ENCODE measurements around the gene RTN4RL1. TPM values are rescaled to one million over a fixed set of nuclear protein-coding genes. Genes with fewer than 3 reads are reported as not detected.

The RTN4RL1 gene
- total RNA-seq, 4 donors from 2014 or later = 16.4 to 24.8 (median 21.6) TPM

DNA sequence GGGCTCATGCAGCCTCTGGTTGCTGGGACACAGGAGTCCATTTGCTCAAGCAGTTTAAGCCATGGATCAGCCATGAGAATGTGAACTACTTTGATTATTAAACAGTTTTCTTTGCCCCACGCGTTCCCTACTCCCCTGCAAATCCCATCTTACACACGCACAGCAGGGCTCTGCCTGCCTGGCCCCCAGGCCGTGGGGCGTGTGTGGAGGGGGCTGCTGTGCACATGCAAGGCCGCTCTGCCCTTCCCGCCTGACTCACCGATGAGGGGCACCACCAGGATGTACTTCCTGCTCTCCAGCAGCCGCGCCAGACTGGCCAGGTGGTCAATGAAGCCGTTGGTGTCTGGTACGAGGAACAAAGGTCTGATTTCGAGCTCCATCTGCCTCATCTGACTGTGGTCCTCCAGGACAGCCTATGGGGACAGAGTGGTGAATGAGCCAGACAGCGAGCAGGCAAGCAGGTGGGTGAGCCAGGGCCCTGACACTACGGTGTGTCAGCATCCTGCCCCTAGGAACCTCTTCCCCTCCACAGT lies 43.5 kb upstream of the RTN4RL1 start:
- Histone ChIP-seq H3K4me3 (no peak overlapping the region), H3K27ac (peak overlapping the region; percentile 74), H3K9me3 (no peaks in the 10 kb centered on the region), H3K36me3 (peaks cover 31% of the 10 kb centered on the region), H3K4me1 (peaks cover 62% of the 10 kb centered on the region), H3K27me3 (no peaks in the 10 kb centered on the region)
- WGBS = 51% methylated on average over 14 of the region's 15 CpGs
- no peak for TF ChIP-seq POLR2A (IDR thresholded peaks at IDR 0.05)
- TF ChIP-seq POLR2AphosphoS5 (IDR thresholded peaks at IDR 0.05) = no peak
- TF ChIP-seq, protein P1, sequence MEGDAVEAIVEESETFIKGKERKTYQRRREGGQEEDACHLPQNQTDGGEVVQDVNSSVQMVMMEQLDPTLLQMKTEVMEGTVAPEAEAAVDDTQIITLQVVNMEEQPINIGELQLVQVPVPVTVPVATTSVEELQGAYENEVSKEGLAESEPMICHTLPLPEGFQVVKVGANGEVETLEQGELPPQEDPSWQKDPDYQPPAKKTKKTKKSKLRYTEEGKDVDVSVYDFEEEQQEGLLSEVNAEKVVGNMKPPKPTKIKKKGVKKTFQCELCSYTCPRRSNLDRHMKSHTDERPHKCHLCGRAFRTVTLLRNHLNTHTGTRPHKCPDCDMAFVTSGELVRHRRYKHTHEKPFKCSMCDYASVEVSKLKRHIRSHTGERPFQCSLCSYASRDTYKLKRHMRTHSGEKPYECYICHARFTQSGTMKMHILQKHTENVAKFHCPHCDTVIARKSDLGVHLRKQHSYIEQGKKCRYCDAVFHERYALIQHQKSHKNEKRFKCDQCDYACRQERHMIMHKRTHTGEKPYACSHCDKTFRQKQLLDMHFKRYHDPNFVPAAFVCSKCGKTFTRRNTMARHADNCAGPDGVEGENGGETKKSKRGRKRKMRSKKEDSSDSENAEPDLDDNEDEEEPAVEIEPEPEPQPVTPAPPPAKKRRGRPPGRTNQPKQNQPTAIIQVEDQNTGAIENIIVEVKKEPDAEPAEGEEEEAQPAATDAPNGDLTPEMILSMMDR (IDR thresholded peaks at IDR 0.05) = no peak
- no peak for TF ChIP-seq EP300 (IDR thresholded peaks at IDR 0.05)
- DNase-seq (ENCODE audit: low spot score in 2 of 2) = peak in 1 of 2 donors; percentile 67

DNA sequence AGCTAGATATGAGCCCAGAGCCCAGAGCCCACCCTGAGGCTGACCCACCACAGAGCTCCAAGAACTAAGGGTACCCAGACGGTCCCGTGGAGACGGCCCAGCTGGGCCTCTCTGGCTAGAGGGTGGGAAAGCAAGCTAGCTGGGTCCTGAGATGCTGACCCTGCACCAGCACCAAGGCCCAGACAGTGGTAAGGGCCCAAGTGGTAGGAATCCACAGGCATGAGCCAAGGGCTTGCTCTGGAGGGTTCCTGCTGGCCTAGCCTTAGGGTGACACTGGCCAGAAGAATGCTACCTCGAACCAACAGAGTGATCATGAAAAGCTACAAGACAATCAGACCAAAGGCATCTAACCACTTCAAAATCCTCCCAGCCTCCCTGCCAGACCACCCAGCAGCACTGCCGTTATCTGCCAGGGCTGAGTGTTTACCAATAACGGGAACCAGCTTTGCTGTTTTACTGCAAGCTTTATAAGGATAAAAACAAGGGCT lies 42.9 kb upstream of the RTN4RL1 start:
- DNase-seq (ENCODE audit: low spot score in 2 of 2) = peak in 1 of 2 donors; percentile 71
- Histone ChIP-seq H3K4me1 (peaks cover 67% of the 10 kb centered on the region), H3K27ac (peak overlapping the region; percentile 74), H3K27me3 (no peaks in the 10 kb centered on the region), H3K36me3 (peaks cover 37% of the 10 kb centered on the region), H3K4me3 (no peak overlapping the region), H3K9me3 (no peaks in the 10 kb centered on the region)
- WGBS = 68% methylated on average over 5 of the region's 6 CpGs
- TF ChIP-seq EP300 (IDR thresholded peaks at IDR 0.05) = no peak
- TF ChIP-seq, protein P1 (IDR thresholded peaks at IDR 0.05) = no peak

DNA sequence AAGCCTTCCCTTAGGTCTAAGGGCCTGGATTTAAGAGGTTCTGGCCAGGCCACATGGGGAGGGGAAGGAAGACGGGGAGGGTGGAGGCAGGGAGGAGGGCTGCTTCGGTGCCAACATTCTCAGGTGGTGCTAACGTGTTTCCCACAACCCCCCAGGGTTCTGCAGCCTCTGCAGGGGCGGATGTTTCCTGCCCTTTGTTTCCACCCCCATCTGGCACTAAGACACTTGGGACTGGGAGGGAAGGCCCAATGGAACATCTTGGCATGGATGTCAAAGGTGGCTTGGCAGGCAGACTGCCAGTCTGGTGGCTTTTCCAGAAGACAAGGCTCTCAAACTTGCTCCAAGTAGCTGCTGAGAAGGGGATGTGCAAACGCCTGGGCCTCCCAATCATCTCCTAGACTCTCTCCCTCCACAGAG lies 42.5 kb upstream of the RTN4RL1 start:
- TF ChIP-seq POLR2AphosphoS5 (IDR thresholded peaks at IDR 0.05) = no peak
- TF ChIP-seq, protein P1 (IDR thresholded peaks at IDR 0.05) = no peak
- TF ChIP-seq EP300 (IDR thresholded peaks at IDR 0.05) = no peak
- no peak for TF ChIP-seq POLR2A (IDR thresholded peaks at IDR 0.05)
- H3K36me3 ChIP-seq = peaks cover 39% of the 10 kb centered on the region
- H3K9me3 ChIP-seq = no peaks in the 10 kb centered on the region
- peaks cover 71% of the 10 kb centered on the region for H3K4me1 ChIP-seq
- DNase-seq (ENCODE audit: low spot score in 2 of 2) = no peak
- H3K27ac ChIP-seq = peak overlapping the region; percentile 74
- WGBS = 17% methylated on average over 3 of the region's 5 CpGs
- H3K27me3 ChIP-seq = no peaks in the 10 kb centered on the region
- no peak overlapping the region for H3K4me3 ChIP-seq

DNA sequence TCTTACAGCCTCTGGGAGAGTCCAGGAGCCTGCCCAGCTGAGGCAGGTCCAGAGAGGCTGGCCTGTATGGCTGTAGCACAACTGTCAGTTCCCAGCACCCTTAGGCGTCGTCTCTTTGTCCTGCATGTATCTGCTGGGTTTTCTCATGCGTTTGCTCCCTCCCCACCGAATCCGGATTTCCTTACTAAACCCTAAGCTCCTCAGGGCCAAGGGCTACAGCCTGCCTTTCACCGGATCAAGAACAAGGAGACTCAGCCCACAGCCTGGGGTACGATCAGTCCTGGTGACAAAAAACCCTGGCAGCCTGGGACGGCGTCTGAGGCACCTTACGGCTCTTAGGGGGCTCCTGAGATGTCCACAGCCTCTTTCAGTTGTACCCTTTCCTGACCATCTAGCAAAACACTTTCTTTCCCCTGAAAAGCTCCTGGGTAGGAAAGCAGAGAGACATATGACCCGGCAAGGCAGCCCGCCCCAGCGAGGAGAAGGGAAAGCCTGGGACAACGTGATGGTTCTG lies 42.0 kb upstream of the RTN4RL1 start:
- no peak overlapping the region for H3K4me3 ChIP-seq
- H3K9me3 ChIP-seq = no peaks in the 10 kb centered on the region
- peak in 1 of 2 donors; percentile 59 for DNase-seq (ENCODE audit: low spot score in 2 of 2)
- peaks cover 37% of the 10 kb centered on the region for H3K36me3 ChIP-seq
- no peak for TF ChIP-seq POLR2AphosphoS5 (IDR thresholded peaks at IDR 0.05)
- no peak for TF ChIP-seq POLR2A (IDR thresholded peaks at IDR 0.05)
- TF ChIP-seq, protein P1 (IDR thresholded peaks at IDR 0.05) = no peak
- no peak for TF ChIP-seq EP300 (IDR thresholded peaks at IDR 0.05)
- peaks cover 72% of the 10 kb centered on the region for H3K4me1 ChIP-seq
- no peaks in the 10 kb centered on the region for H3K27me3 ChIP-seq
- WGBS = 62% methylated on average over 11 of the region's 14 CpGs
- peak overlapping the region; percentile 74 for H3K27ac ChIP-seq

DNA sequence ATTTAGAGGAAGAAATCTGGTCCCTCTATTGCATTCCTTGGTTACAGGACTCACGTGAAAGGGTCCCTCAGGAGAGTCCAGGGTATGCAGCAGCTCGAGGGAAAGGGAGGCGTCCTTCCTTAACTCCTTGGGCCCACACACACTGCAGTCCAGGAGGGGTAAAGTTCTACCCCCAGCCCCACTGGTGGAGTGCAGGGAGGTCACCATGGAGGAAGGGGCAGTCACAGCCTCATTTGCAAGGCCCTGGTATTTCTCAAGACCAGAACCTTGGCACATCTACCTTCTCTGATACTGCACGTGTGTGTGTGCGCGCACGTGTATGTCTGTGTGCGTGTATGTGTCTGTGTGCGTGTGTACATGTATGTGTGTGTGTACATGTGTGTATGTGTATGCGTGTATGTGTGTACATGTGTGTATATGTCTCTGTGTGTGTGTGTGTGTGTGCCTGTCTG lies 40.8 kb upstream of the RTN4RL1 start:
- peaks cover 69% of the 10 kb centered on the region for H3K4me1 ChIP-seq
- H3K27me3 ChIP-seq = no peaks in the 10 kb centered on the region
- no peaks in the 10 kb centered on the region for H3K9me3 ChIP-seq
- 84% methylated on average over 10 of the region's 10 CpGs for WGBS
- no peak overlapping the region for H3K4me3 ChIP-seq
- peak in 1 of 2 donors; percentile 56 for DNase-seq (ENCODE audit: low spot score in 2 of 2)
- TF ChIP-seq, protein P1 (IDR thresholded peaks at IDR 0.05) = no peak
- TF ChIP-seq POLR2A (IDR thresholded peaks at IDR 0.05) (no peak), POLR2AphosphoS5 (IDR thresholded peaks at IDR 0.05) (no peak), EP300 (IDR thresholded peaks at IDR 0.05) (no peak)
- peaks cover 29% of the 10 kb centered on the region for H3K36me3 ChIP-seq
- peak overlapping the region; percentile 57 for H3K27ac ChIP-seq

Measured in suprapubic skin (tissue), 4 donors.